HCT116 (cell line): Measurements from ENCODE around the gene RNF144B.

Experiments
- EGR1 ChIP-seq: IDR thresholded peaks from 2 replicates; pipeline ENCODE4 v1.6.1; 2012; ENCODE audit warnings: low read depth
- ELF1 ChIP-seq: IDR thresholded peaks from 2 replicates; pipeline ENCODE4 v1.6.1; 2012; ENCODE audit warnings: low read depth, borderline replicate concordance
- EZH2 ChIP-seq: fragments of 200-600 bp; sonication (generic); IDR thresholded peaks from 2 replicates; pipeline ENCODE4 v1.6.1; 2017; ENCODE audit warnings: antibody characterized with exemption, mixed run types
- EZH2phosphoT487 ChIP-seq: fragments of 200-600 bp; IDR thresholded peaks from 2 replicates; pipeline ENCODE4 v1.6.1; 2018; ENCODE audit warnings: antibody characterized with exemption, borderline replicate concordance
- JUND ChIP-seq: IDR thresholded peaks from 2 replicates; pipeline ENCODE4 v1.6.1; 2012
- POLR2A ChIP-seq: IDR thresholded peaks from 2 replicates; pipeline ENCODE4 v1.7.0; 2011; ENCODE audit warnings: borderline replicate concordance; ENCODE audit not compliant: insufficient read depth, insufficient read length; ENCODE audit errors: extremely low read depth
- POLR2AphosphoS5 ChIP-seq: IDR thresholded peaks from 2 replicates; pipeline ENCODE4 v1.6.1; 2011; ENCODE audit warnings: mild to moderate bottlenecking, low read depth, low read length, moderate library complexity
- RAD21 ChIP-seq: IDR thresholded peaks from 2 replicates; pipeline ENCODE4 v1.6.1; 2012; ENCODE audit warnings: low read depth, mild to moderate bottlenecking
- TCF7L2 ChIP-seq: IDR thresholded peaks from 2 replicates; pipeline ENCODE4 v1.7.0; 2011; ENCODE audit warnings: borderline replicate concordance, inconsistent platforms; ENCODE audit not compliant: insufficient read depth, insufficient read length; ENCODE audit errors: extremely low read depth
- YY1 ChIP-seq: IDR thresholded peaks from 2 replicates; pipeline ENCODE4 v1.6.1; 2011; ENCODE audit warnings: low read length, low read depth, moderate library complexity, mild to moderate bottlenecking; ENCODE audit not compliant: insufficient replicate concordance; ENCODE audit errors: extremely low read depth
- ZNF274 ChIP-seq: fragments of 200-500 bp; sonication (Bioruptor generic); IDR thresholded peaks from 2 replicates; pipeline ENCODE4 v1.6.1; 2014; ENCODE audit warnings: mild to moderate bottlenecking, low read depth, low read length, inconsistent platforms
- TF ChIP-seq, protein P1 (sequence below), 3 experiments: fragments of 200-600 bp in 1 of 3; sonication (generic) in 1 of 3; IDR thresholded peaks in 2 of 3; conservative IDR thresholded peaks in 1 of 3; 2 replicates each; pipeline ENCODE4 v1.5.1; 2012 to 2017; ENCODE audit warnings: low read depth in 2 of 3, low read length in 2 of 3, antibody characterized with exemption in 1 of 3, borderline replicate concordance in 1 of 3, control low read depth in 1 of 3, mild to moderate bottlenecking in 1 of 3, mixed read lengths in 1 of 3, mixed run types in 1 of 3, moderate library complexity in 1 of 3; ENCODE audit not compliant: insufficient read depth in 1 of 3
- TF ChIP-seq, protein P2 (sequence below): IDR thresholded peaks from 2 replicates; pipeline ENCODE4 v1.6.1; 2012

DNA sequence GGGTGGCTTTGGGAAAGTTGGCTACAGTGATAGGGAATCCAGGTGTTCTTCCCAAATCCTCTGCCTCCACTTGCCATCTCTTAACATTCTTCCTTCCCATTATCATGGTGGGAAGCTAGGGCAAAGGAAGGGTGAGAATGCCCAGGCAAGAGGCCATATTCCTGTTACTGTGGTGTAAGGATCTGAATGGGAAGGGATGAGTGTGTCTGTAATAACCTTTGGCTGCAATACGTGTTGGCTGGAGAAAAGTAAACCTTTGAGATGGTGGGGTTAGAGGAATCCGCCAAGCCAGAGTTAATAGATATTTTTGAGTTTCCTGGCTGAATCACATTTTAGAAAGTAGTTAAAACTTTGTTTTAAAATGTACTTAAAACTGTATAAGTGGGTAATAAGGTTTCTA is 45.9 kb downstream of the RNF144B start:
- TF ChIP-seq, protein P1, sequence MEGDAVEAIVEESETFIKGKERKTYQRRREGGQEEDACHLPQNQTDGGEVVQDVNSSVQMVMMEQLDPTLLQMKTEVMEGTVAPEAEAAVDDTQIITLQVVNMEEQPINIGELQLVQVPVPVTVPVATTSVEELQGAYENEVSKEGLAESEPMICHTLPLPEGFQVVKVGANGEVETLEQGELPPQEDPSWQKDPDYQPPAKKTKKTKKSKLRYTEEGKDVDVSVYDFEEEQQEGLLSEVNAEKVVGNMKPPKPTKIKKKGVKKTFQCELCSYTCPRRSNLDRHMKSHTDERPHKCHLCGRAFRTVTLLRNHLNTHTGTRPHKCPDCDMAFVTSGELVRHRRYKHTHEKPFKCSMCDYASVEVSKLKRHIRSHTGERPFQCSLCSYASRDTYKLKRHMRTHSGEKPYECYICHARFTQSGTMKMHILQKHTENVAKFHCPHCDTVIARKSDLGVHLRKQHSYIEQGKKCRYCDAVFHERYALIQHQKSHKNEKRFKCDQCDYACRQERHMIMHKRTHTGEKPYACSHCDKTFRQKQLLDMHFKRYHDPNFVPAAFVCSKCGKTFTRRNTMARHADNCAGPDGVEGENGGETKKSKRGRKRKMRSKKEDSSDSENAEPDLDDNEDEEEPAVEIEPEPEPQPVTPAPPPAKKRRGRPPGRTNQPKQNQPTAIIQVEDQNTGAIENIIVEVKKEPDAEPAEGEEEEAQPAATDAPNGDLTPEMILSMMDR (IDR thresholded peaks at IDR 0.05 in 2 of 3, conservative IDR thresholded peaks at IDR 0.05 in 1 of 3; ENCODE audit: borderline replicate concordance in 1 of 3, insufficient read depth in 1 of 3, low read depth in 2 of 3, low read length in 2 of 3): no peak
- no peak for TF ChIP-seq RAD21
- TF ChIP-seq EZH2phosphoT487: no peak
- TF ChIP-seq ELF1: no peak
- TF ChIP-seq, protein P2, sequence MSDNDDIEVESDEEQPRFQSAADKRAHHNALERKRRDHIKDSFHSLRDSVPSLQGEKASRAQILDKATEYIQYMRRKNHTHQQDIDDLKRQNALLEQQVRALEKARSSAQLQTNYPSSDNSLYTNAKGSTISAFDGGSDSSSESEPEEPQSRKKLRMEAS: no peak
- no peak for TF ChIP-seq TCF7L2
- no peak for TF ChIP-seq JUND
- TF ChIP-seq POLR2A: no peak
- no peak for TF ChIP-seq EZH2
- no peak for TF ChIP-seq POLR2AphosphoS5
- TF ChIP-seq ZNF274: no peak
- no peak for TF ChIP-seq EGR1
- TF ChIP-seq YY1: no peak
